ENCODE results near the gene RAB11FIP3.

DNA sequence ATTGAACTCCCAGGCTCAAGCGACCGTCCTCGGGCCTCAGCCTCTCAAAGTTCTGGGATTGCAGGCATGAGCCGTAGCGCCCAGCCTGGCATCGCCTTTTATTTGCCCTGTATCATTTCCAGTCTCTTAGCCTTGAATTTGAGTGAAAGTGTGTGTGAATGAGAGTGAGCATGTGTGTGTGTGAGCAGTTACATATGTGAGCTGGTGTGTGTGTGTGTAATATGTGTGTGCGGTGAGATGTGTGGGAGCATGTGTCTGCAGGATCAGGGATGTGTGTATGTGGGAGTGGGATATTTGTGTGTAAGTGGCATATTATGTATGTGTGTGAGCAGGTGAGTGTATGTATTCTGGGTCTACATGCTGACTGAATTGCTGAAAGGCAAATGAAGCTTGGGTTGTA is 5.5 kb downstream of the RAB11FIP3 start:
- TF ChIP-seq, protein P1, sequence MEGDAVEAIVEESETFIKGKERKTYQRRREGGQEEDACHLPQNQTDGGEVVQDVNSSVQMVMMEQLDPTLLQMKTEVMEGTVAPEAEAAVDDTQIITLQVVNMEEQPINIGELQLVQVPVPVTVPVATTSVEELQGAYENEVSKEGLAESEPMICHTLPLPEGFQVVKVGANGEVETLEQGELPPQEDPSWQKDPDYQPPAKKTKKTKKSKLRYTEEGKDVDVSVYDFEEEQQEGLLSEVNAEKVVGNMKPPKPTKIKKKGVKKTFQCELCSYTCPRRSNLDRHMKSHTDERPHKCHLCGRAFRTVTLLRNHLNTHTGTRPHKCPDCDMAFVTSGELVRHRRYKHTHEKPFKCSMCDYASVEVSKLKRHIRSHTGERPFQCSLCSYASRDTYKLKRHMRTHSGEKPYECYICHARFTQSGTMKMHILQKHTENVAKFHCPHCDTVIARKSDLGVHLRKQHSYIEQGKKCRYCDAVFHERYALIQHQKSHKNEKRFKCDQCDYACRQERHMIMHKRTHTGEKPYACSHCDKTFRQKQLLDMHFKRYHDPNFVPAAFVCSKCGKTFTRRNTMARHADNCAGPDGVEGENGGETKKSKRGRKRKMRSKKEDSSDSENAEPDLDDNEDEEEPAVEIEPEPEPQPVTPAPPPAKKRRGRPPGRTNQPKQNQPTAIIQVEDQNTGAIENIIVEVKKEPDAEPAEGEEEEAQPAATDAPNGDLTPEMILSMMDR (IDR thresholded peaks at IDR 0.05): no peak
- TF ChIP-seq POLR2A (IDR thresholded peaks at IDR 0.05): no peak

All from adrenal gland (tissue), 5 donors.